H1 (cell line): ENCODE measurements around the gene CGAS. TPM values are rescaled to one million over a fixed set of nuclear protein-coding genes. Genes with fewer than 3 reads are reported as not detected.

Source experiments
- CTCF ChIA-PET: fragments of 300-600 bp; sonication (Branson Sonifier 250); formaldehyde crosslinking; loops from one replicate; lab custom pipeline; 2021; ENCODE audit not compliant: partially characterized antibody; lab: Charles Lee
- POLR2A ChIA-PET: fragments of 300-600 bp; sonication (Branson Sonifier 250); formaldehyde crosslinking; loops from one replicate; lab custom pipeline; 2021; ENCODE audit warnings: inconsistent platforms; ENCODE audit not compliant: partially characterized antibody; lab: Charles Lee
- DNase-seq, 2 experiments: peaks; one replicate each; pipeline versions ENCODE4 v3.0.0 to v3.0.0-alpha.2; 2010 to 2022; ENCODE audit warnings: low spot score in 2 of 2, low read depth in 1 of 2, mixed read lengths in 1 of 2
- FAIRE-seq: peaks from 2 replicates; lab custom pipeline; 2011; peaks lifted over from hg19 to GRCh38; lab: Jason Lieb, UNC
- H2AFZ ChIP-seq: 2 replicates; pipeline ENCODE4 v1.8.1; 2012; ENCODE audit warnings: low read length, inconsistent platforms
- H2AK5ac ChIP-seq: 2 replicates; pipeline ENCODE4 v1.6.1; 2013; ENCODE audit warnings: low read depth, low read length
- H2BK120ac ChIP-seq: replicated peaks from 2 replicates; pipeline ENCODE3; 2013; ENCODE audit warnings: low read depth, low read length, inconsistent platforms
- H2BK12ac ChIP-seq: 2 replicates; pipeline ENCODE4 v1.6.1; 2013; ENCODE audit warnings: low read depth, low read length
- H2BK15ac ChIP-seq: 2 replicates; pipeline ENCODE4 v1.6.1; 2013; ENCODE audit warnings: low read length
- H2BK20ac ChIP-seq: 2 replicates; pipeline ENCODE4 v1.6.1; 2013; ENCODE audit warnings: low read length
- H2BK5ac ChIP-seq: 2 replicates; pipeline ENCODE4 v1.6.1; 2013; ENCODE audit warnings: low read depth, low read length
- H3K14ac ChIP-seq: 2 replicates; pipeline ENCODE4 v1.6.1; 2013; ENCODE audit warnings: inconsistent platforms; ENCODE audit not compliant: insufficient read length
- H3K18ac ChIP-seq: 2 replicates; pipeline ENCODE4 v1.6.1; 2013; ENCODE audit warnings: low read length; ENCODE audit errors: extremely low read depth
- H3K23ac ChIP-seq: 2 replicates; pipeline ENCODE4 v1.6.1; 2013; ENCODE audit warnings: inconsistent platforms; ENCODE audit not compliant: insufficient read length
- H3K23me2 ChIP-seq: 2 replicates; pipeline ENCODE4 v1.6.1; 2013; ENCODE audit warnings: low read depth, low read length
- H3K27ac ChIP-seq: 2 replicates; pipeline ENCODE4 v1.6.1; 2011; ENCODE audit warnings: low read depth, low read length, inconsistent platforms
- H3K27me3 ChIP-seq, 4 experiments: replicated peaks in 1 of 4; 1 replicate in 1 of 4; 2 replicates in 3 of 4; pipeline versions ENCODE4 v1.6.1 to v1.8.1; 2011 to 2013; ENCODE audit warnings: low read length in 3 of 4, mild to moderate bottlenecking in 3 of 4, inconsistent platforms in 2 of 4, mixed read lengths in 2 of 4, moderate library complexity in 1 of 4; ENCODE audit not compliant: control insufficient read depth in 3 of 4, insufficient read depth in 3 of 4; ENCODE audit errors: extremely low read depth in 1 of 4
- H3K36me3 ChIP-seq, 4 experiments: 2 replicates each; pipeline versions ENCODE4 v1.6.1 to v1.8.1; 2011 to 2013; ENCODE audit warnings: mild to moderate bottlenecking in 4 of 4, low read length in 3 of 4, moderate library complexity in 2 of 4, control low read depth in 1 of 4, inconsistent platforms in 1 of 4; ENCODE audit not compliant: insufficient read depth in 4 of 4, control insufficient read depth in 2 of 4
- H3K4ac ChIP-seq: replicated peaks from 2 replicates; pipeline ENCODE3; 2013; ENCODE audit warnings: low read length, low read depth, mixed read lengths, inconsistent platforms; ENCODE audit not compliant: insufficient read length
- H3K4me1 ChIP-seq, 4 experiments: replicated peaks in 1 of 4; 1 replicate in 1 of 4; 2 replicates in 3 of 4; pipeline versions ENCODE4 v1.6.1 to v1.8.1; 2011 to 2013; ENCODE audit warnings: low read length in 3 of 4, inconsistent platforms in 2 of 4, mixed read lengths in 1 of 4; ENCODE audit not compliant: insufficient read depth in 4 of 4, control insufficient read depth in 3 of 4
- H3K4me2 ChIP-seq, 2 experiments: 2 replicates each; pipeline versions ENCODE4 v1.6.1 to v1.8.1; 2011 to 2013; ENCODE audit warnings: low read depth in 2 of 2, low read length in 2 of 2, control low read depth in 1 of 2, inconsistent platforms in 1 of 2, mild to moderate bottlenecking in 1 of 2; ENCODE audit not compliant: insufficient read depth in 1 of 2
- H3K4me3 ChIP-seq, 4 experiments: fragments of 200-600, 300-600 bp in 1 of 4; sonication (generic), shearing (Covaris generic), sonication (Bioruptor Twin) in 1 of 4; 2 replicates each; pipeline versions ENCODE4 v1.5.1 to v1.8.1; 2011 to 2016; ENCODE audit warnings: low read length in 4 of 4, low read depth in 3 of 4, control low read depth in 2 of 4, inconsistent platforms in 2 of 4, mild to moderate bottlenecking in 2 of 4, mixed read lengths in 1 of 4, moderate library complexity in 1 of 4; ENCODE audit not compliant: insufficient read depth in 2 of 4; ENCODE audit errors: extremely low read depth in 1 of 4
- H3K56ac ChIP-seq: replicated peaks from 2 replicates; pipeline ENCODE3; 2013; ENCODE audit warnings: low read depth, mild to moderate bottlenecking, mixed read lengths, low read length, inconsistent platforms; ENCODE audit not compliant: insufficient read length
- H3K79me1 ChIP-seq: 2 replicates; pipeline ENCODE4 v1.6.1; 2013; ENCODE audit warnings: low read depth, low read length, control low read depth
- H3K79me2 ChIP-seq, 2 experiments: 2 replicates each; pipeline versions ENCODE4 v1.6.1 to v1.8.1; 2012 to 2013; ENCODE audit warnings: low read length in 2 of 2, mild to moderate bottlenecking in 2 of 2, inconsistent platforms in 1 of 2; ENCODE audit not compliant: insufficient read depth in 2 of 2, control insufficient read depth in 1 of 2
- H3K9ac ChIP-seq, 4 experiments: replicated peaks in 1 of 4; 1 replicate in 1 of 4; 2 replicates in 3 of 4; pipeline versions ENCODE4 v1.6.1 to v1.8.1; 2011 to 2013; ENCODE audit warnings: low read depth in 3 of 4, low read length in 3 of 4, control low read depth in 2 of 4, mild to moderate bottlenecking in 2 of 4, moderate library complexity in 2 of 4, inconsistent platforms in 1 of 4; ENCODE audit errors: extremely low read depth in 1 of 4
- H3K9me3 ChIP-seq, 2 experiments: 2 replicates each; pipeline versions ENCODE4 v1.6.1 to v1.8.1; 2012 to 2013; ENCODE audit warnings: mild to moderate bottlenecking in 2 of 2, moderate library complexity in 2 of 2, control low read depth in 1 of 2, inconsistent platforms in 1 of 2, low read depth in 1 of 2, low read length in 1 of 2, mixed read lengths in 1 of 2; ENCODE audit not compliant: insufficient read depth in 2 of 2
- H4K20me1 ChIP-seq, 2 experiments: replicated peaks in 1 of 2; 2 replicates each; pipeline versions ENCODE3 to v1.8.1; 2011 to 2013; ENCODE audit warnings: inconsistent platforms in 2 of 2, low read length in 2 of 2, mild to moderate bottlenecking in 1 of 2; ENCODE audit not compliant: insufficient read depth in 2 of 2, control insufficient read depth in 1 of 2
- H4K5ac ChIP-seq: 2 replicates; pipeline ENCODE4 v1.6.1; 2013; ENCODE audit warnings: low read length, low read depth, mixed read lengths, inconsistent platforms; ENCODE audit not compliant: insufficient read length
- H4K8ac ChIP-seq: 2 replicates; pipeline ENCODE4 v1.8.0; 2013; ENCODE audit warnings: mild to moderate bottlenecking, moderate library complexity, low read length, inconsistent platforms; ENCODE audit not compliant: insufficient read depth; ENCODE audit errors: extremely low read depth
- H4K91ac ChIP-seq: replicated peaks from 2 replicates; pipeline ENCODE3; 2013; ENCODE audit warnings: low read length, mixed read lengths, inconsistent platforms; ENCODE audit not compliant: insufficient read length
- ATF2 ChIP-seq: IDR thresholded peaks from 2 replicates; pipeline ENCODE4 v1.6.1; 2012; ENCODE audit warnings: low read length, inconsistent platforms
- BACH1 ChIP-seq: IDR thresholded peaks from 2 replicates; pipeline ENCODE4 v1.6.1; 2012; ENCODE audit warnings: low read length, improper control_type of control experiment
- EP300 ChIP-seq, 2 experiments: IDR thresholded peaks; 1 replicate in 1 of 2; 2 replicates in 1 of 2; pipeline ENCODE4 v1.6.1; 2011 to 2012; ENCODE audit warnings: low read depth in 2 of 2, low read length in 2 of 2, mild to moderate bottlenecking in 2 of 2, borderline replicate concordance in 1 of 2, inconsistent platforms in 1 of 2, moderate library complexity in 1 of 2
- GABPA ChIP-seq: IDR thresholded peaks from 2 replicates; pipeline ENCODE4 v1.6.1; 2011; ENCODE audit warnings: mild to moderate bottlenecking, low read length, moderate library complexity, borderline replicate concordance; ENCODE audit not compliant: insufficient read depth
- KDM1A ChIP-seq: fragments of 200-600, 300-600 bp; sonication (generic); IDR thresholded peaks from 2 replicates; pipeline ENCODE4 v1.7.1; 2016; ENCODE audit warnings: mild to moderate bottlenecking, low read length, borderline replicate concordance
- MAFK ChIP-seq: IDR thresholded peaks from 2 replicates; pipeline ENCODE4 v1.6.1; 2012; ENCODE audit warnings: low read depth, mild to moderate bottlenecking, improper control_type of control experiment, low read length
- NANOG ChIP-seq: IDR thresholded peaks from 2 replicates; pipeline ENCODE4 v1.6.1; 2011; ENCODE audit warnings: low read length, low read depth, mild to moderate bottlenecking, inconsistent platforms; ENCODE audit not compliant: insufficient read depth, poor library complexity, severe bottlenecking
- NRF1 ChIP-seq: IDR thresholded peaks from 2 replicates; pipeline ENCODE4 v1.6.1; 2011; ENCODE audit warnings: mild to moderate bottlenecking, low read depth, low read length, improper control_type of control experiment
- POU5F1 ChIP-seq: IDR thresholded peaks from 2 replicates; pipeline ENCODE4 v1.6.1; 2011; ENCODE audit warnings: low read depth, mild to moderate bottlenecking, low read length, moderate library complexity
- SRF ChIP-seq: IDR thresholded peaks from 2 replicates; pipeline ENCODE4 v1.6.1; 2011; ENCODE audit warnings: mild to moderate bottlenecking, low read depth, low read length, moderate library complexity
- TAF7 ChIP-seq: optimal IDR thresholded peaks from 2 replicates; pipeline ENCODE3; 2011; ENCODE audit warnings: low read depth, mild to moderate bottlenecking, inconsistent platforms, low read length, moderate library complexity, borderline replicate concordance
- TBP ChIP-seq: IDR thresholded peaks from 2 replicates; pipeline ENCODE4 v1.6.1; 2011; ENCODE audit warnings: low read depth, low read length, improper control_type of control experiment
- TCF12 ChIP-seq: IDR thresholded peaks from 2 replicates; pipeline ENCODE4 v1.6.1; 2011; ENCODE audit warnings: low read depth, mild to moderate bottlenecking, low read length
- WGBS, 2 experiments: shearing (Covaris generic) in 1 of 2; methylation state at CpG; one replicate each; pipeline versions ENCODE4 v1.1.6 to v1.1.7; 2013 to 2015; ENCODE audit warnings: low lambda C conversion rate in 2 of 2, mixed read lengths in 2 of 2, inconsistent platforms in 1 of 2, low coverage in 1 of 2, missing lambda C conversion rate in 1 of 2; ENCODE audit not compliant: insufficient replicate concordance in 2 of 2, insufficient coverage in 1 of 2, insufficient read length in 1 of 2; ENCODE audit errors: extremely low coverage in 1 of 2, missing lambda C conversion rate in 1 of 2; 5-methylcytosine and 5-hydroxymethylcytosine counted together
- polyA plus RNA-seq, 7 experiments: library from polyadenylated mRNA; depleted of rRNA in 3 of 7; stranded (reverse) in 5 of 7; unstranded in 2 of 7; fragments of >200 nt in 5 of 7; fragments of 200-250 nt in 2 of 7; gene quantifications; 1 replicate in 5 of 7; 2 replicates in 1 of 7; 4 replicates in 1 of 7; pipeline versions ENCODE4 v1.2.1 to v1.2.3, GENCODE V29; 2011 to 2013; ENCODE audit warnings: missing spikeins in 2 of 7, mixed read lengths in 2 of 7
- total RNA-seq: library from RNA; stranded (reverse); fragmentation: NEBNext Ultra II Directional; extraction: Animal tissue kit (Norgen Biotek cat#: 25700); gene quantifications from 2 replicates; pipeline ENCODE4 v1.2.1, GENCODE V29; 2021

Gene CGAS
- total and polyA plus RNA-seq, 2 of the 8 experiments (the other 6 are each of a cell fraction or from before 2014, with no cell fraction given) = 2.1 to 6.3 TPM

GRCh38 chr6:73375216-73375615, 76.9 kb downstream of the CGAS start:
- FAIRE-seq (no peak), DNase-seq (no peak)
- Histone ChIP-seq H3K27ac (no peak overlapping the region), H2BK120ac (no peak overlapping the region), H3K4me2 (no peak overlapping the region), H3K4ac (no peak overlapping the region), H3K14ac (no peak overlapping the region), H3K79me2 (no peaks in the 10 kb centered on the region), H3K79me1 (no peaks in the 10 kb centered on the region), H3K56ac (no peak overlapping the region), H2BK12ac (no peak overlapping the region), H4K8ac (no peak overlapping the region), H2AK5ac (no peak overlapping the region), H3K36me3 (no peaks in the 10 kb centered on the region), H3K27me3 (no peaks in the 10 kb centered on the region), H3K9me3 (peaks cover 0 to 4% of the 10 kb centered on the region in 2 experiments; a peak in 1 of 4 replicates), H3K23ac (no peak overlapping the region), H4K5ac (no peak overlapping the region), H3K4me3 (no peak overlapping the region), H2AFZ (no peak overlapping the region), H2BK15ac (no peak overlapping the region), H3K18ac (no peak overlapping the region), H3K9ac (no peak overlapping the region), H4K91ac (no peak overlapping the region), H3K4me1 (no peaks in the 10 kb centered on the region), H2BK20ac (no peak overlapping the region), H4K20me1 (no peaks in the 10 kb centered on the region), H3K23me2 (no peaks in the 10 kb centered on the region), H2BK5ac (no peak overlapping the region)
- 82% methylated on average over 1 of the region's 1 CpG; no CpG with 5 or more reads in 1 of the 2 experiments for WGBS, 2 experiments
- CTCF ChIA-PET = interaction anchor here (0.6 to 1.3 kb wide), 3 partner anchors 13 to 25 kb away, joined by 3 to 9 read pairs (median 4); no protein-coding TSS in a partner anchor
- POLR2A ChIA-PET = interaction anchor here (1.7 kb wide), 1 partner anchor 76 kb away, joined by 3 read pairs; no protein-coding TSS in a partner anchor
- TF ChIP-seq NRF1 (no peak), BACH1 (no peak), ATF2 (no peak), EP300 (IDR thresholded peaks at IDR 0.05; ENCODE audit: borderline replicate concordance in 1 of 2, low read depth in 2 of 2, low read length in 2 of 2) (no peak), TCF12 (no peak), POU5F1 (no peak), NANOG (no peak), TAF7 (no peak), TBP (no peak), MAFK (no peak), GABPA (no peak), KDM1A (no peak), SRF (no peak)
